ENCODE data around the gene DOCK1. TPM values are rescaled to one million over a fixed set of nuclear protein-coding genes. Genes with fewer than 3 reads are reported as not detected.
"Not testable (repeated sequence)": the region's sequence is repeated elsewhere in the genome, so short reads cannot be mapped to it uniquely, and the experiment has no call there.

Gene DOCK1
- total RNA-seq, 1 donor from 2014 or later: 74.8 TPM

DNA sequence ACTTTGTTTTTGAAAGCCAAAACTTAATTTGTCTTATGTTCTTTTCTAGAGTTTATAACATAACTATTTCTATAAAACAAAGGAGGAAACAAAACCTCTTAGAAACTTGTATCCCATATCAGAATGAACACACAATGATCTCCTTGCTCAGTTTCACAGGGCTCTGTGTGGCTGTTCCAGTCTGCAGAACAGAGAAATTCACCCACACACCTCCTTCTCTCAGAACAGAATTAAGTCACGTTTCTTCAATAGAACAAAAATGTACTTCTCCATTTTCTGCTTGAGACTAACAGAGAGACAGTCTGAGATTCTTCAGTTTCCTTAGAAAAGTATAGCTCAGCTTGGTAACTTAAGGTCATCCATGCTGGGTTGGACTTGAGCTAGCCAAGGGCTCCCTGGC is 15.8 kb upstream of the DOCK1 start:
- Mint-ChIP-seq H3K27ac (no peak overlapping the region), H3K4me1 (no peaks in the 10 kb centered on the region), H3K4me3 (no peak overlapping the region), H3K27me3 (ENCODE audit: low read depth) (no peaks in the 10 kb centered on the region), H3K36me3 (no peaks in the 10 kb centered on the region), H3K9me3 (no peaks in the 10 kb centered on the region)
- DNase-seq (ENCODE audit: low spot score in 2 of 2, unreplicated experiment in 2 of 2): no peak
- TF ChIP-seq, protein P1, sequence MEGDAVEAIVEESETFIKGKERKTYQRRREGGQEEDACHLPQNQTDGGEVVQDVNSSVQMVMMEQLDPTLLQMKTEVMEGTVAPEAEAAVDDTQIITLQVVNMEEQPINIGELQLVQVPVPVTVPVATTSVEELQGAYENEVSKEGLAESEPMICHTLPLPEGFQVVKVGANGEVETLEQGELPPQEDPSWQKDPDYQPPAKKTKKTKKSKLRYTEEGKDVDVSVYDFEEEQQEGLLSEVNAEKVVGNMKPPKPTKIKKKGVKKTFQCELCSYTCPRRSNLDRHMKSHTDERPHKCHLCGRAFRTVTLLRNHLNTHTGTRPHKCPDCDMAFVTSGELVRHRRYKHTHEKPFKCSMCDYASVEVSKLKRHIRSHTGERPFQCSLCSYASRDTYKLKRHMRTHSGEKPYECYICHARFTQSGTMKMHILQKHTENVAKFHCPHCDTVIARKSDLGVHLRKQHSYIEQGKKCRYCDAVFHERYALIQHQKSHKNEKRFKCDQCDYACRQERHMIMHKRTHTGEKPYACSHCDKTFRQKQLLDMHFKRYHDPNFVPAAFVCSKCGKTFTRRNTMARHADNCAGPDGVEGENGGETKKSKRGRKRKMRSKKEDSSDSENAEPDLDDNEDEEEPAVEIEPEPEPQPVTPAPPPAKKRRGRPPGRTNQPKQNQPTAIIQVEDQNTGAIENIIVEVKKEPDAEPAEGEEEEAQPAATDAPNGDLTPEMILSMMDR (IDR thresholded peaks at IDR 0.05; ENCODE audit: unreplicated experiment): no peak

DNA sequence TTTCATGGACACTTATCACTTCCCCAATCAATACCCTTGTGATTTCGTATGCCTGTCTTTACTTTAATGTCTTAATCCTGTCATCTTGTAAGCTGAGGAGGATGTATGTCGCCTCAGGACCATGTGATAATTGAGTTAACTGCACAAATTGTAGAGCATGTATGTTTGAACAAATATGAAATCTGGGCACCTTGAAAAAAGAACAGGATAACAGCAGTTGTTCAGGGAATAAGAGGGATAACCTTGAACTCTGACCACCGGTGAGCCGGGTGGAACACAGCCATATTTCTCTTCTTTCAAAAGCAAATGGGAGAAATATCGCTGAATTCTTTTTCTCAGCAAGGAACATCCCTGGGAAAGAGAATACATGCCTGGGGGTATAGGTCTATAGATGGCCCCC is 14.4 kb upstream of the DOCK1 start:
- not testable (repeated sequence) for H3K36me3 Mint-ChIP-seq; H3K4me3 Mint-ChIP-seq; H3K27ac Mint-ChIP-seq; H3K4me1 Mint-ChIP-seq; DNase-seq (ENCODE audit: low spot score in 2 of 2, unreplicated experiment in 2 of 2); H3K27me3 Mint-ChIP-seq (ENCODE audit: low read depth); H3K9me3 Mint-ChIP-seq

DNA sequence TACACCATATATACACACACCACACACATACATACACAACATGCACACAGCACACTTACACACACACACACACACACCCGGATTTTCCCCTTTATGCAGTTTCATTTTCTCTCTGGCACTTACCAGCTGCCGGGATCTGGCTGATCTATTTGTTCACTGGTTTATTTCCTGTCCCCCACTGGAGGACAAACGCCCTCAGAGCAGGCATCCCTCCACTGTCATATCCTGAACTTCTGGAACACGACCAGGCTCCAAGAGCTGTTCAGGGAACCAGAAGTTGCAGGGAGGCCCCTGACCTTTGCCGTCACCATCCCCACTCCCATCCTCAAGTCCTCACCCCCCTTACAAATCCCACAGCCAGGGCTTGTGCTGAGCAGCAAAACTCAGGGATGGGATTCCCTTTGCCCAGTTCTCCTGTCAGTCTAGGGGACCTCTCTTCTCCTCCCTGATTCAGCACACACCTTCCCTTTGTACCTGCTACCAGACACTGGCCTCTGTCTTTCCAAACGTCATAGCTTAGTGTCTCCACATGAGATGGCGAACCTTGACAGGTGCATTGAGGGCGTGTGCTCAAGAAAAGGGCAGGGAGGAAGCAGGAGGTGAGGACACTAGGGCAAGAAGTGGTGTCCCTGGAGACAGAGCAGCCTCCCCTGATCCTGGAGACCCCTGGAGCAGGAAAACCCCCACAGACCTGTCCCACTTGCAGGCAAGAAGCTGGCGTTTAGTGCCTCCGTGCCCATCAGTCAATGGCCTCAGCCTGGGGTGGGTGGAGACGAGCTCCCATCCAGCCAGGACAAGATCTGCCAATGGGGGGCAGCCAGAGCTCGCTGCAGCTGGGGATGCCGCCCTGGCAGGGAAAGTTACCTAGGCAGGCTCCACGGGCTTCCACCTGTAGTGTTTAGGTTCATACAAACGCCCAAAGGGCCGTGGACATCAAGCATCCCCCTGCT is 12.7 kb upstream of the DOCK1 start:
- no peaks in the 10 kb centered on the region for H3K36me3 Mint-ChIP-seq
- no peak overlapping the region for H3K27ac Mint-ChIP-seq
- no peaks in the 10 kb centered on the region for H3K27me3 Mint-ChIP-seq (ENCODE audit: low read depth)
- no peaks in the 10 kb centered on the region for H3K9me3 Mint-ChIP-seq
- H3K4me1 Mint-ChIP-seq: no peaks in the 10 kb centered on the region
- H3K4me3 Mint-ChIP-seq: no peak overlapping the region
- TF ChIP-seq, protein P1 (IDR thresholded peaks at IDR 0.05; ENCODE audit: unreplicated experiment): no peak
- DNase-seq (ENCODE audit: low spot score in 2 of 2, unreplicated experiment in 2 of 2): no peak

DNA sequence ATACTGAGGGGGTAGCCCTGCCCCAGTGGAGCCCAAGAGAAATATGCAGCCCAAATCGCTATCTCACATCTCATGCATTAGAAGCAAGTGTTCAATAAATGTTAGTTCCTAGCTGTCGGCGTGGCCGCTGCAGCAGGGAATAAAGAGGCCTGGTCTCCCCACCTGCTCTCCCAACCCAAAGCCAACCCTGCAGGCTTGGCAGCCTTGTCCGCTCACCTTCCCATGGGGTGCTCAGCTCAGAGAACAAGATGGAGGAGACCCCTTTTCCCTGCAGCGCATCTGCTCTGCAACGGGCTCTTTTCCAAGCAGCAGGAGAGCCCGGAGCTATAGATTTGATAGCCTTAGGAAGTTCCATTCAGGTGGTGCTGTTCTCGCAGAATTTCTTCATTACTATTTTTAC is 12.0 kb upstream of the DOCK1 start:
- H3K27me3 Mint-ChIP-seq (ENCODE audit: low read depth): no peaks in the 10 kb centered on the region
- TF ChIP-seq, protein P1 (IDR thresholded peaks at IDR 0.05; ENCODE audit: unreplicated experiment): no peak
- H3K4me1 Mint-ChIP-seq: no peaks in the 10 kb centered on the region
- H3K4me3 Mint-ChIP-seq: no peak overlapping the region
- H3K9me3 Mint-ChIP-seq: peaks cover 5% of the 10 kb centered on the region
- no peak overlapping the region for H3K27ac Mint-ChIP-seq
- DNase-seq (ENCODE audit: low spot score in 2 of 2, unreplicated experiment in 2 of 2): no peak
- no peaks in the 10 kb centered on the region for H3K36me3 Mint-ChIP-seq

DNA sequence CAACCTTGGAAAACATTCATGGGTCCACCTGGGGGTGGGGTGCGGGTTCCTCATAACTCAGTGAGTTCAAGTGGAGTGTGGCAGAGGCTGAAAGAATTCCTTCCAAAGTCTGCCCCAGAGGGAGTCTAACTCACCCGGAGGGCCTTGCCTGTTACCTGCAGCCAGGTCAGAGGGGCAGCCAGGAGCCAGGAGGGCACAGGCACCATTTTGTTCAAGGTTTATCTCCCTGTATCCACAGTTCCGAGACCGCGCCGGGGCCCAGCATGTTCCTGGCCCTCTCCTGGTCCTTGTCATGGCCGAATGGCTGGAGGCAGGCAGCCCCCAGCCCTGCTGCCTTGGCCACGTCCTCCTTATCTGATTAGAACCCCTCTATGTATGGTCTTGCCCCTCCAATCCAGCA is 11.4 kb upstream of the DOCK1 start:
- peaks cover 11% of the 10 kb centered on the region for H3K9me3 Mint-ChIP-seq
- H3K27me3 Mint-ChIP-seq (ENCODE audit: low read depth): no peaks in the 10 kb centered on the region
- H3K4me1 Mint-ChIP-seq: no peaks in the 10 kb centered on the region
- TF ChIP-seq, protein P1 (IDR thresholded peaks at IDR 0.05; ENCODE audit: unreplicated experiment): no peak
- no peak overlapping the region for H3K4me3 Mint-ChIP-seq
- no peak overlapping the region for H3K27ac Mint-ChIP-seq
- no peak for DNase-seq (ENCODE audit: low spot score in 2 of 2, unreplicated experiment in 2 of 2)
- no peaks in the 10 kb centered on the region for H3K36me3 Mint-ChIP-seq

DNA sequence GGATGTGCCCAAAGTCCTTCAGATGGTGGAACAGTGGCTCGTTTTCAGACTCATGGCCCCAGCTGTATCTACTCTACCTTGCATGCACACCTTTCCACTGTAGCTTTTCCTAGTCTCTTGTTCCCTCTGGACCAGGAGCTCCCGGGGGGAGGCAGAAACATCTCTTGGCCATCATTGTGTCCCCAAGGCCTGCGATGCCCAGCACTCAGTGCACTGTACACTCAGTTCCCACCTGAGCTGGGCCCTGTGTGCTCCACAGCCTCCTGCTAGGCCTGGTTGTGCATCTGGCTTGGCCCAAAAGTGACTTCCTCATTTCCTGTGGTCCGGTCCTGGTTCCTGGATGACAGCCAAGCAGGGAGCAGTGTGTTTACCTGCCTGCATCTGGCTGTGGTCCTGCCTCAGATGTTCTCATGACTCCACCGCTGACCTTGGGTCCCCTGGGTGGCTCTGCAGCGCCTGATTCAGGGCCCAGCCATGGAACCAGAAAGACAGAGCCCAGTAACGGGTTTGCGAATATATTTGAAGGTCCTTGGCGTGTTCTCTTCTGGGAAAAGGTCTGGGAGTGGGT is 9.9 kb upstream of the DOCK1 start:
- Mint-ChIP-seq H3K27me3 (ENCODE audit: low read depth) (no peaks in the 10 kb centered on the region), H3K4me3 (no peak overlapping the region), H3K4me1 (no peaks in the 10 kb centered on the region), H3K36me3 (peaks cover 4% of the 10 kb centered on the region), H3K9me3 (peaks cover 18% of the 10 kb centered on the region), H3K27ac (no peak overlapping the region)
- no peak for DNase-seq (ENCODE audit: low spot score in 2 of 2, unreplicated experiment in 2 of 2)
- TF ChIP-seq, protein P1 (IDR thresholded peaks at IDR 0.05; ENCODE audit: unreplicated experiment): no peak

Data from mesothelial cell of epicardium (in vitro differentiated cells).